Measurements from ENCODE around the gene TDRD9. TPM values are rescaled to one million over a fixed set of nuclear protein-coding genes. Genes with fewer than 3 reads are reported as not detected.
A peak's percentile ranks its signal among the peaks of the same experiment; 100 is the strongest.

TDRD9 gene
- total and polyA plus RNA-seq, 2 of the 4 experiments (the other 2 are of a cell fraction) = 0.07 to 0.18 TPM

DNA sequence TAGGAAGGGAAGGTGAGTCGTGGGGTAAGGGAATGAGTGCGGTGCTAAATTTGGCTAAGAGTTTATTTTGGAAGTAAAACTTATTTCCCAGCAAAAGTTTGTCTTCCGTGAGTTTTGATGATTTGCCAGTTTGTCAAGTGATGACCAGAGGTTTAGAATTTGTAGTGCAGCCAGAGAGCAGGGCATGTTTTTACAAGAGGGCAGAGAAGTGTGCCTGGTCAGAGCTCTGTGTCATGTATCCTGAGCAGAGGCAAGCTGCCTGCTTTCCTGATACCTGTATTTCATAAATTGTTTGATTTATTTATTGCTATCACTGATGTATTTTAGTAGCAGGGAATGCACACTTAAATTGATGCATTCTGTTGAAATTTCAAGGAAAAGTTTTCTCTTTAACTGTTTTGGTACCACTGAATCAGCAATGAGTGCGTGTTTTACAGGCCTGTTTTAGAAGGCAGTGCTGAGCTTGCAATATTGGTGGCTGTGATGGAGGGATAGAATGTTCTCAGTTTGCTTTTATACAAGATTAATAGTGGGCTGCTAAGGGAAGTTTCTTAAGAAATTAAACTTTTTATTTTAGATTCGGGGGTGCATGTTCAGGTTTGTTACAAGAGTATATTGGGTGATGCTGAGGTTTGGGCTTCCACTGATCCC lies 33.8 kb downstream of the TDRD9 start:
- H2AK5ac ChIP-seq (ENCODE audit: low read depth, low read length) = no peak overlapping the region
- ATAC-seq (ENCODE audit: low read depth) = no peak

More for the DNA sequence above, 33.8 kb downstream of the TDRD9 start:
- Histone ChIP-seq H3K9me1 (ENCODE audit: insufficient read depth, low read length) (no peaks in the 10 kb centered on the region), H4K5ac (ENCODE audit: low read depth, low read length) (no peak overlapping the region), H3K27ac (ENCODE audit: insufficient read depth, low read length) (no peak overlapping the region), H3K4ac (ENCODE audit: low read depth, low read length) (no peak overlapping the region), H4K91ac (ENCODE audit: insufficient read depth, low read depth, low read length) (no peak overlapping the region), H2BK20ac (ENCODE audit: low read depth, low read length) (no peak overlapping the region), H3K27me3 (ENCODE audit: control insufficient read depth, insufficient read depth, low read length) (peaks cover 7% of the 10 kb centered on the region), H3K14ac (replicated peaks; ENCODE audit: low read depth, low read length) (no peak overlapping the region), H3K23ac (ENCODE audit: low read depth, low read length) (no peak overlapping the region), H3K79me1 (ENCODE audit: low read depth in 1 of 2, low read length in 2 of 2) (no peaks in the 10 kb centered on the region), H3K9ac (ENCODE audit: low read depth, low read length) (no peak overlapping the region), H3K9me3 (ENCODE audit: control insufficient read depth, insufficient read depth, low read length) (no peaks in the 10 kb centered on the region), H3K4me2 (ENCODE audit: low read depth, low read length) (no peak overlapping the region), H4K20me1 (ENCODE audit: insufficient read depth, low read length) (no peaks in the 10 kb centered on the region), H2BK15ac (ENCODE audit: low read depth, low read length) (no peak overlapping the region), H3K18ac (ENCODE audit: low read depth, low read length) (no peak overlapping the region), H2BK5ac (ENCODE audit: low read depth, low read length, poor library complexity, severe bottlenecking) (no peak overlapping the region), H3K4me3 (ENCODE audit: insufficient read depth, low read depth, low read length) (no peak overlapping the region), H4K8ac (ENCODE audit: low read depth in 2 of 2, low read length in 2 of 2) (no peak overlapping the region), H3K56ac (ENCODE audit: extremely low read depth, insufficient read depth, low read length) (no peak overlapping the region), H2AK9ac (replicated peaks; ENCODE audit: low read depth, low read length, poor library complexity) (no peak overlapping the region), H2AFZ (replicated peaks; ENCODE audit: low read length, poor library complexity) (no peak overlapping the region), H2BK120ac (ENCODE audit: low read depth, low read length) (no peak overlapping the region), H3K36me3 (ENCODE audit: control insufficient read depth, insufficient read depth, low read length) (no peaks in the 10 kb centered on the region), H3K4me1 (ENCODE audit: control insufficient read depth, insufficient read depth, low read length) (no peaks in the 10 kb centered on the region)
- dilution Hi-C loops (cut with HindIII; ENCODE audit: low sequenced_read_pairs, unreplicated experiment) = no loop called here
- TF ChIP-seq MAZ (IDR thresholded peaks at IDR 0.05; ENCODE audit: borderline replicate concordance, low read depth, low read length) = no peak
- TF ChIP-seq MAFK (IDR thresholded peaks at IDR 0.05; ENCODE audit: low read depth, low read length) = peak; percentile 65
- BruUV-seq (replicated peaks) = no TSS peak
- DNase-seq = no peak
- POLR2A ChIA-PET (ENCODE audit: unreplicated experiment) = interaction anchor here (0.5 kb wide), 1 partner anchor 7 kb away, joined by 6 read pairs; no protein-coding TSS in a partner anchor
- 71% methylated on average over 2 of the region's 5 CpGs; no CpG with 5 or more reads in 1 of the 2 experiments for WGBS, 2 experiments (ENCODE audit: extremely low coverage in 2 of 2, insufficient read length in 1 of 2)
- CTCF ChIA-PET = no interaction called here
- intact Hi-C loops (cut with micrococcal nuclease) = no loop called here
- in situ Hi-C loops (cut with MboI; ENCODE audit: low sequenced_read_pairs) = no loop called here

Measured in IMR-90 (cell line).